ENCODE data around the gene FKBP1A.

- TF ChIP-seq CTCF (IDR thresholded peaks at IDR 0.05) = no peak
- TF ChIP-seq MAX (IDR thresholded peaks at IDR 0.05; ENCODE audit: low read depth) = no peak
- TF ChIP-seq USF2 (IDR thresholded peaks at IDR 0.05; ENCODE audit: borderline replicate concordance, low read depth, low read length) = no peak
- TF ChIP-seq RCOR1 (IDR thresholded peaks at IDR 0.05; ENCODE audit: low read length) = no peak
- TF ChIP-seq GATA2 (CRISPR knock-in tag; IDR thresholded peaks at IDR 0.05) = no peak
- TF ChIP-seq POLR2AphosphoS5 (IDR thresholded peaks at IDR 0.05; ENCODE audit: low read depth, low read length) = no peak
- TF ChIP-seq GABPA (IDR thresholded peaks at IDR 0.05; ENCODE audit: low read depth) = no peak
- no peak for TF ChIP-seq RAD21 (IDR thresholded peaks at IDR 0.05; ENCODE audit: low read length)
Observed at GRCh38 chr20:1393507-1393882, 641 bp upstream of the FKBP1A start.

Data from SK-N-SH (cell line).